ENCODE measurements around the gene HSPB1. TPM values are rescaled to one million over a fixed set of nuclear protein-coding genes. Genes with fewer than 3 reads are reported as not detected.
A peak's percentile ranks its signal among the peaks of the same experiment; 100 is the strongest.

Gene HSPB1
- total and polyA plus RNA-seq, 2 of the 13 experiments (the other 11 are each of a cell fraction or from before 2014, with no cell fraction given), result 21.0 to 38.6 TPM

DNA sequence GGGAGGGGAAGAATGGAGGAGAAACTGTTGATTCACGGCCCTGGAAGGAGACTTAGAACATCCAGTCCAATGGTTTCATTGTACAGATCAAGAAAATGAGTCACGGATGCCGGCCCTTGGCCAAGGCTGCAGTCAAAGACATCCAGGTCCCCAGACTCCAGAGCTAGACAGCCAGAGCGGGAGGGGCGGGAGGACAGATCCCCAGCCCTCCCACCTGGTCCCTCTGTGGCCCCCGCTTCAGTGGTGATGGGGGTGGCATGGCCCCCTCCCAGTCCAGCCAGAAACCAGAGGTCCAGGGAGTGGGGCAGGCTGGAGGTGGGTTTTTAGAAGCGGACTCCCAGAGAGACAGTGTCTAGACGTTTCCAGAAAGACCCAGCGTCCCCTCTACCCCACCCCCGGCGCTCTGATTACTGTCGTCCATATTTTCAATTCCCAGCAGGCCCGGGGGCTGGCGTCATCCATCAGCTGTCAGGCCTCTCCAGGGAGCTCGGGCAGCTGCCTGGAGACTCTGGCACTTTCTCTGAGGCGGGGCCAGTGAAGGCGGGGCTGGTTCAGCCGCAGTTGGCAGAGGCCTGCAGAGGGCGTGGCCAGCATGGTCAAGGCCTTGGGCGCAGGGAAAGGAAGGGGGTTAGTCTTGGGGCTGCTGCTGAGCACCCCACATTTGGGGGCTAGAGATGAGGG is 8.0 kb upstream of the HSPB1 start (continued):
- TF ChIP-seq CEBPZ (IDR thresholded peaks at IDR 0.05; ENCODE audit: low read length) (no peak), HMGXB3 (CRISPR knock-in tag; IDR thresholded peaks at IDR 0.05; ENCODE audit: borderline replicate concordance) (no peak), CREB1 (IDR thresholded peaks at IDR 0.05) (no peak), CREB1 (CRISPR knock-in tag; IDR thresholded peaks at IDR 0.05) (peak; percentile 16; the same call in 1 of the 2 replicates), NFE2L1 (CRISPR knock-in tag; IDR thresholded peaks at IDR 0.05; ENCODE audit: borderline replicate concordance) (no peak), ZNF83 (CRISPR knock-in tag; IDR thresholded peaks at IDR 0.05; ENCODE audit: borderline replicate concordance) (no peak), ZNF552 (CRISPR knock-in tag; IDR thresholded peaks at IDR 0.05; ENCODE audit: borderline replicate concordance) (no peak), ZNF503 (CRISPR knock-in tag; IDR thresholded peaks at IDR 0.05) (no peak), YY1 (IDR thresholded peaks at IDR 0.05; ENCODE audit: insufficient read depth, insufficient replicate concordance, low read depth, low read length) (peak; percentile 46), ZFP41 (CRISPR knock-in tag; IDR thresholded peaks at IDR 0.05; ENCODE audit: borderline replicate concordance) (no peak), ZMYM4 (CRISPR knock-in tag; IDR thresholded peaks at IDR 0.05) (no peak), ZBTB26 (CRISPR knock-in tag; IDR thresholded peaks at IDR 0.05; ENCODE audit: borderline replicate concordance) (peak; percentile 39), ZNF326 (CRISPR knock-in tag; IDR thresholded peaks at IDR 0.05; ENCODE audit: borderline replicate concordance) (no peak), ZNF382 (CRISPR knock-in tag; IDR thresholded peaks at IDR 0.05; ENCODE audit: borderline replicate concordance) (no peak), ATF7-NPFF (CRISPR knock-in tag; IDR thresholded peaks at IDR 0.05; ENCODE audit: low read depth) (0 out of 2 replicates have a peak, but pooled peaks have one; percentile 44)
- TF ChIP-seq, protein P1, sequence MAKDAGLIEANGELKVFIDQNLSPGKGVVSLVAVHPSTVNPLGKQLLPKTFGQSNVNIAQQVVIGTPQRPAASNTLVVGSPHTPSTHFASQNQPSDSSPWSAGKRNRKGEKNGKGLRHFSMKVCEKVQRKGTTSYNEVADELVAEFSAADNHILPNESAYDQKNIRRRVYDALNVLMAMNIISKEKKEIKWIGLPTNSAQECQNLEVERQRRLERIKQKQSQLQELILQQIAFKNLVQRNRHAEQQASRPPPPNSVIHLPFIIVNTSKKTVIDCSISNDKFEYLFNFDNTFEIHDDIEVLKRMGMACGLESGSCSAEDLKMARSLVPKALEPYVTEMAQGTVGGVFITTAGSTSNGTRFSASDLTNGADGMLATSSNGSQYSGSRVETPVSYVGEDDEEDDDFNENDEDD (CRISPR knock-in tag; IDR thresholded peaks at IDR 0.05; ENCODE audit: borderline replicate concordance), result peak; percentile 29; the same call in 1 of the 2 replicates

Measured in HepG2 (cell line).